IMR-90 (cell line): Measurements from ENCODE around the gene TOR1AIP2. TPM values are rescaled to one million over a fixed set of nuclear protein-coding genes. Genes with fewer than 3 reads are reported as not detected.

Experiments used
- ATAC-seq: fragments of 200-7000 bp; cut with Tn5 transposase; 2 replicates; pipeline ENCODE4 v1.9.1; 2020; ENCODE audit warnings: low read depth, mild to moderate bottlenecking, moderate library complexity
- BruUV-seq: library from RNA; stranded (reverse); fragments of 400-500 nt; replicated peaks from 2 replicates; lab custom pipeline; 2021; lab: Mats Ljungman, UMichigan
- CTCF ChIA-PET: fragments of 300-600 bp; formaldehyde crosslinking; extraction: SDS; loops from one replicate; lab custom pipeline; 2021; ENCODE audit warnings: antibody characterized with exemption; lab: Yijun Ruan, JAX
- POLR2A ChIA-PET: fragments of 300-600 bp; sonication (Branson Sonifier 250); formaldehyde crosslinking; loops from one replicate; lab custom pipeline; 2022; ENCODE audit warnings: antibody characterized with exemption; ENCODE audit not compliant: unreplicated experiment; lab: Charles Lee
- DNase-seq: peaks from one replicate; pipeline ENCODE4 v3.0.0; 2013
- H2AFZ ChIP-seq: replicated peaks from 2 replicates; pipeline ENCODE3; 2013; ENCODE audit warnings: low read length, mild to moderate bottlenecking; ENCODE audit not compliant: poor library complexity
- H2AK5ac ChIP-seq: 2 replicates; pipeline ENCODE4 v1.6.1; 2013; ENCODE audit warnings: low read depth, low read length, inconsistent platforms
- H2AK9ac ChIP-seq: replicated peaks from 2 replicates; pipeline ENCODE3; 2013; ENCODE audit warnings: mild to moderate bottlenecking, low read depth, low read length, moderate library complexity; ENCODE audit not compliant: poor library complexity
- H2BK120ac ChIP-seq: 2 replicates; pipeline ENCODE4 v1.6.1; 2013; ENCODE audit warnings: low read depth, low read length, inconsistent platforms
- H2BK15ac ChIP-seq: 3 replicates; pipeline ENCODE4 v1.6.1; 2013; ENCODE audit warnings: low read depth, low read length, inconsistent platforms
- H2BK20ac ChIP-seq: 2 replicates; pipeline ENCODE4 v1.6.1; 2013; ENCODE audit warnings: low read depth, mild to moderate bottlenecking, inconsistent platforms, low read length, moderate library complexity
- H2BK5ac ChIP-seq: 2 replicates; pipeline ENCODE4 v1.6.1; 2013; ENCODE audit warnings: mild to moderate bottlenecking, low read depth, low read length, inconsistent platforms; ENCODE audit not compliant: poor library complexity, severe bottlenecking
- H3K14ac ChIP-seq: replicated peaks from 2 replicates; pipeline ENCODE4 v1.6.1; 2013; ENCODE audit warnings: low read depth, low read length, inconsistent platforms
- H3K18ac ChIP-seq: 2 replicates; pipeline ENCODE4 v1.6.1; 2013; ENCODE audit warnings: low read depth, low read length, control low read depth
- H3K23ac ChIP-seq: 2 replicates; pipeline ENCODE4 v1.6.1; 2013; ENCODE audit warnings: low read depth, low read length, inconsistent platforms
- H3K27ac ChIP-seq: 2 replicates; pipeline ENCODE4 v1.5.1; 2013; ENCODE audit warnings: mild to moderate bottlenecking, control low read depth, low read length; ENCODE audit not compliant: insufficient read depth
- H3K27me3 ChIP-seq: 2 replicates; pipeline ENCODE4 v1.6.1; 2013; ENCODE audit warnings: low read length; ENCODE audit not compliant: control insufficient read depth, insufficient read depth
- H3K36me3 ChIP-seq: 2 replicates; pipeline ENCODE4 v1.6.1; 2013; ENCODE audit warnings: low read length, mixed read lengths; ENCODE audit not compliant: control insufficient read depth, insufficient read depth
- H3K4ac ChIP-seq: 2 replicates; pipeline ENCODE4 v1.6.1; 2013; ENCODE audit warnings: low read depth, low read length, inconsistent platforms
- H3K4me1 ChIP-seq: 2 replicates; pipeline ENCODE4 v1.6.1; 2013; ENCODE audit warnings: low read length, mixed read lengths; ENCODE audit not compliant: control insufficient read depth, insufficient read depth
- H3K4me2 ChIP-seq: 2 replicates; pipeline ENCODE4 v1.6.1; 2013; ENCODE audit warnings: low read depth, mild to moderate bottlenecking, control low read depth, low read length, moderate library complexity
- H3K4me3 ChIP-seq: 2 replicates; pipeline ENCODE4 v1.5.1; 2013; ENCODE audit warnings: low read depth, mild to moderate bottlenecking, control low read depth, low read length, moderate library complexity; ENCODE audit not compliant: insufficient read depth
- H3K56ac ChIP-seq: 2 replicates; pipeline ENCODE4 v1.6.1; 2013; ENCODE audit warnings: low read length, inconsistent platforms; ENCODE audit not compliant: insufficient read depth; ENCODE audit errors: extremely low read depth
- H3K79me1 ChIP-seq, 2 experiments: 2 replicates each; pipeline ENCODE4 v1.6.1; 2013; ENCODE audit warnings: low read length in 2 of 2, inconsistent platforms in 1 of 2, low read depth in 1 of 2
- H3K9ac ChIP-seq: 2 replicates; pipeline ENCODE4 v1.6.1; 2013; ENCODE audit warnings: low read depth, low read length, control low read depth
- H3K9me1 ChIP-seq: 2 replicates; pipeline ENCODE4 v1.6.1; 2013; ENCODE audit warnings: low read length, inconsistent platforms; ENCODE audit not compliant: insufficient read depth
- H3K9me3 ChIP-seq: 2 replicates; pipeline ENCODE4 v1.6.1; 2013; ENCODE audit warnings: low read length; ENCODE audit not compliant: control insufficient read depth, insufficient read depth
- H4K20me1 ChIP-seq: 2 replicates; pipeline ENCODE4 v1.6.1; 2013; ENCODE audit warnings: low read length, inconsistent platforms; ENCODE audit not compliant: insufficient read depth
- H4K5ac ChIP-seq: 2 replicates; pipeline ENCODE4 v1.6.1; 2013; ENCODE audit warnings: mild to moderate bottlenecking, low read depth, low read length, control low read depth
- H4K8ac ChIP-seq, 2 experiments: 2 replicates each; pipeline ENCODE4 v1.6.1; 2013; ENCODE audit warnings: low read depth in 2 of 2, low read length in 2 of 2, control low read depth in 1 of 2, inconsistent platforms in 1 of 2
- H4K91ac ChIP-seq: 2 replicates; pipeline ENCODE4 v1.6.1; 2013; ENCODE audit warnings: low read depth, low read length, inconsistent platforms; ENCODE audit not compliant: insufficient read depth
- BHLHE40 ChIP-seq: fragments of 150-350 bp; IDR thresholded peaks from 2 replicates; pipeline ENCODE4 v1.6.1; 2016; ENCODE audit warnings: mild to moderate bottlenecking, low read depth, low read length
- CEBPB ChIP-seq: IDR thresholded peaks from 2 replicates; pipeline ENCODE4 v1.6.1; 2012; ENCODE audit warnings: low read depth, low read length, improper control_type of control experiment
- CHD1 ChIP-seq: IDR thresholded peaks from 2 replicates; pipeline ENCODE4 v1.6.1; 2012; ENCODE audit warnings: low read depth, low read length, improper control_type of control experiment
- ELK1 ChIP-seq: fragments of 150-350 bp; IDR thresholded peaks from 2 replicates; pipeline ENCODE4 v1.6.1; 2016; ENCODE audit warnings: low read depth, mild to moderate bottlenecking, low read length, moderate library complexity, borderline replicate concordance
- FOS ChIP-seq: fragments of 150-350 bp; IDR thresholded peaks from 2 replicates; pipeline ENCODE4 v1.6.1; 2016; ENCODE audit warnings: low read depth, low read length
- MAFK ChIP-seq: IDR thresholded peaks from 2 replicates; pipeline ENCODE4 v1.6.1; 2012; ENCODE audit warnings: low read depth, low read length, improper control_type of control experiment
- MAZ ChIP-seq: IDR thresholded peaks from 2 replicates; pipeline ENCODE4 v1.6.1; 2012; ENCODE audit warnings: low read depth, mild to moderate bottlenecking, low read length, improper control_type of control experiment, moderate library complexity, borderline replicate concordance
- MXI1 ChIP-seq: IDR thresholded peaks from 2 replicates; pipeline ENCODE4 v1.6.1; 2012; ENCODE audit warnings: low read depth, mild to moderate bottlenecking, low read length, moderate library complexity, borderline replicate concordance
- NFE2L2 ChIP-seq: fragments of 150-350 bp; IDR thresholded peaks from 2 replicates; pipeline ENCODE4 v1.6.1; 2016; ENCODE audit warnings: low read depth, mild to moderate bottlenecking, low read length
- POLR2A ChIP-seq: IDR thresholded peaks from 2 replicates; pipeline ENCODE4 v1.6.1; 2012; ENCODE audit warnings: mild to moderate bottlenecking, low read depth, low read length
- RAD21 ChIP-seq: IDR thresholded peaks from 2 replicates; pipeline ENCODE4 v1.6.1; 2012; ENCODE audit warnings: low read length, improper control_type of control experiment
- RCOR1 ChIP-seq: IDR thresholded peaks from 2 replicates; pipeline ENCODE4 v1.6.1; 2012; ENCODE audit warnings: mild to moderate bottlenecking, low read length, improper control_type of control experiment; ENCODE audit not compliant: insufficient replicate concordance
- RFX5 ChIP-seq: IDR thresholded peaks from 2 replicates; pipeline ENCODE4 v1.8.0; 2012; ENCODE audit warnings: low read depth, mild to moderate bottlenecking, low read length, moderate library complexity
- SMC3 ChIP-seq: fragments of 150-350 bp; IDR thresholded peaks from 2 replicates; pipeline ENCODE4 v1.6.1; 2016; ENCODE audit warnings: low read depth, mild to moderate bottlenecking, antibody characterized with exemption, low read length, moderate library complexity
- WGBS, 2 experiments: methylation state at CpG; one replicate each; pipeline versions ENCODE4 v1.1.5 to v1.1.7; 2013; ENCODE audit warnings: missing lambda C conversion rate in 2 of 2; ENCODE audit not compliant: insufficient read length in 1 of 2; ENCODE audit errors: extremely low coverage in 2 of 2; 5-methylcytosine and 5-hydroxymethylcytosine counted together
- dilution Hi-C: fragments of 300-500 bp; cut with HindIII; formaldehyde crosslinking; loops from one replicate; pipeline ENCODE4 v1.14.3; 2018; ENCODE audit warnings: low sequenced_read_pairs; ENCODE audit not compliant: unreplicated experiment
- in situ Hi-C: fragments of 300-500 bp; cut with MboI; formaldehyde crosslinking; loops from 3 replicates; pipeline ENCODE4 v1.14.3; 2019; ENCODE audit warnings: low sequenced_read_pairs, inconsistent platforms, mixed read lengths
- intact Hi-C: fragments of 100-400 bp; cut with micrococcal nuclease; formaldehyde crosslinking; loops from 2 replicates; pipeline ENCODE4 v1.10.0; 2022
- polyA plus RNA-seq, 3 experiments: library from polyadenylated mRNA; depleted of rRNA; stranded (reverse); fragments of >200 nt; gene quantifications; 2 replicates each; pipeline ENCODE4 v1.2.3, GENCODE V29; 2012; ENCODE audit warnings: low replicate concordance in 1 of 3
- total RNA-seq: library from RNA; depleted of rRNA; stranded (reverse); fragments of >200 nt; gene quantifications from 2 replicates; pipeline ENCODE4 v1.2.3, GENCODE V29; 2012
- TF ChIP-seq, protein P1 (sequence below): conservative IDR thresholded peaks from 2 replicates; pipeline ENCODE4 v1.5.1; 2012; ENCODE audit warnings: mild to moderate bottlenecking, low read depth, low read length, improper control_type of control experiment

TOR1AIP2 gene
- total and polyA plus RNA-seq, 2 of the 4 experiments (the other 2 are of a cell fraction): 20.7 to 85.0 TPM

GRCh38 chr1:179882253-179883039 lies 4.8 kb upstream of the TOR1AIP2 start, which contains the start of gene TOR1AIP1:
TOR1AIP1 (plus strand) TSS chr1:179882285; CDS start chr1:179882503, 218 bp downstream.
- Histone ChIP-seq H3K4me2 (peak within 1 kb of the TSS; percentile 99), H3K18ac (peak within 1 kb of the TSS; percentile 83), H4K91ac (peak within 1 kb of the TSS; percentile 96), H2BK120ac (peak within 1 kb of the TSS; percentile 88), H4K20me1 (peaks cover 8% of the 10 kb centered on the region), H3K79me1 (peaks cover 8 to 28% of the 10 kb centered on the region in 2 experiments; a peak in 3 of 4 replicates), H3K27me3 (no peaks in the 10 kb centered on the region), H4K5ac (peak within 1 kb of the TSS; percentile 79), H3K23ac (peak within 1 kb of the TSS; percentile 94), H2BK15ac (peak within 1 kb of the TSS; percentile 65; the same call in 2 of the 3 replicates), H2BK5ac (peak within 1 kb of the TSS; percentile 97), H3K9me3 (no peaks in the 10 kb centered on the region), H3K4ac (peak within 1 kb of the TSS; percentile 93), H2AK5ac (peak within 1 kb of the TSS; percentile 86), H4K8ac (peak within 1 kb of the TSS; percentile 72 to 98), H3K4me3 (peak within 1 kb of the TSS; percentile 68), H3K36me3 (peaks cover 2% of the 10 kb centered on the region; the same call in 1 of the 2 replicates), H2BK20ac (0 out of 2 replicates have a peak within 1 kb of the TSS, but pooled peaks have one; percentile 28), H3K56ac (peak within 1 kb of the TSS; percentile 98), H3K14ac (peak within 1 kb of the TSS; percentile 95), H3K4me1 (no peaks in the 10 kb centered on the region), H3K9ac (peak within 1 kb of the TSS; percentile 90), H3K27ac (peak within 1 kb of the TSS; percentile 94), H3K9me1 (peaks cover 4% of the 10 kb centered on the region), H2AFZ (peak within 1 kb of the TSS; percentile 99), H2AK9ac (peak within 1 kb of the TSS; percentile 98)
- CTCF ChIA-PET: interaction anchor here (0.5 to 1.1 kb wide), 4 partner anchors 10 to 176 kb away, joined by 3 to 7 read pairs (median 4); no protein-coding TSS in a partner anchor
- POLR2A ChIA-PET: interaction anchor here (0.6 to 1.1 kb wide), 3 partner anchors 91 to 618 kb away, joined by 3 to 7 read pairs (median 3); no protein-coding TSS in a partner anchor
- DNase-seq: peak; percentile 97
- ATAC-seq: peak; percentile 87
- 0% methylated on average over 45 of the region's 72 CpGs; no CpG with 5 or more reads in 1 of the 2 experiments for WGBS, 2 experiments
- in situ Hi-C loops: no loop called here
- BruUV-seq: TSS peak; percentile 75
- intact Hi-C loops: loop anchor here (5.0 kb wide), 3 partner anchors 70 to 295 kb away; partner anchors contain the start of gene CEP350
- dilution Hi-C loops: no loop called here
- peak; percentile 81 for TF ChIP-seq RCOR1
- TF ChIP-seq POLR2A: peak; percentile 97
- TF ChIP-seq RAD21: no peak
- no peak for TF ChIP-seq CEBPB
- TF ChIP-seq RFX5: no peak
- peak; percentile 99 for TF ChIP-seq MAZ
- 0 out of 2 replicates have a peak, but pooled peaks have one; percentile 12 for TF ChIP-seq FOS
- TF ChIP-seq MXI1: no peak
- TF ChIP-seq, protein P1, sequence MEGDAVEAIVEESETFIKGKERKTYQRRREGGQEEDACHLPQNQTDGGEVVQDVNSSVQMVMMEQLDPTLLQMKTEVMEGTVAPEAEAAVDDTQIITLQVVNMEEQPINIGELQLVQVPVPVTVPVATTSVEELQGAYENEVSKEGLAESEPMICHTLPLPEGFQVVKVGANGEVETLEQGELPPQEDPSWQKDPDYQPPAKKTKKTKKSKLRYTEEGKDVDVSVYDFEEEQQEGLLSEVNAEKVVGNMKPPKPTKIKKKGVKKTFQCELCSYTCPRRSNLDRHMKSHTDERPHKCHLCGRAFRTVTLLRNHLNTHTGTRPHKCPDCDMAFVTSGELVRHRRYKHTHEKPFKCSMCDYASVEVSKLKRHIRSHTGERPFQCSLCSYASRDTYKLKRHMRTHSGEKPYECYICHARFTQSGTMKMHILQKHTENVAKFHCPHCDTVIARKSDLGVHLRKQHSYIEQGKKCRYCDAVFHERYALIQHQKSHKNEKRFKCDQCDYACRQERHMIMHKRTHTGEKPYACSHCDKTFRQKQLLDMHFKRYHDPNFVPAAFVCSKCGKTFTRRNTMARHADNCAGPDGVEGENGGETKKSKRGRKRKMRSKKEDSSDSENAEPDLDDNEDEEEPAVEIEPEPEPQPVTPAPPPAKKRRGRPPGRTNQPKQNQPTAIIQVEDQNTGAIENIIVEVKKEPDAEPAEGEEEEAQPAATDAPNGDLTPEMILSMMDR: 0 out of 2 replicates have a peak, but pooled peaks have one; percentile 17
- no peak for TF ChIP-seq CHD1
- no peak for TF ChIP-seq MAFK
- TF ChIP-seq BHLHE40: no peak
- TF ChIP-seq SMC3: no peak
- TF ChIP-seq NFE2L2: no peak
- TF ChIP-seq ELK1: no peak
